ENCODE measurements around the gene FUZ.

DNA sequence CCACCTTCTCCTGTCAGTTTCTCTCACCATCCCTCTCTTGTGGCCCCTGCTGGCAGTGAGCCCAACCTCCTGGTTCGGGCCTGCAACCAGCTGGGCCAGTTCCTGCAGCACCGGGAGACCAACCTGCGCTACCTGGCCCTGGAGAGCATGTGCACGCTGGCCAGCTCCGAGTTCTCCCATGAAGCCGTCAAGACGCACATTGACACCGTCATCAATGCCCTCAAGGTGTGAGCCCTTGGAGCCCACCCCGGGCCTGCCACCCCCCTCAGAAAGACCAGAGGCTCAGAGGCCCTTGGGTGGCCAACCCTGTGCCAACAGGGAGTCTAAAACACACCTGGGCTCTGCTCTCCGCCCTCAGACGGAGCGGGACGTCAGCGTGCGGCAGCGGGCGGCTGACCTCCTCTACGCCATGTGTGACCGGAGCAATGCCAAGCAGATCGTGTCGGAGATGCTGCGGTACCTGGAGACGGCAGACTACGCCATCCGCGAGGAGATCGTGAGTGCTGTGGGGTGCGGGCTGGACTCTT, 13.8 kb downstream of the FUZ start:
- no peak for TF ChIP-seq POLR2AphosphoS5 (IDR thresholded peaks at IDR 0.05)
- no peak for TF ChIP-seq EZH2 (IDR thresholded peaks at IDR 0.05; ENCODE audit: borderline replicate concordance, insufficient read depth, low read length, poor library complexity, severe bottlenecking)
- TF ChIP-seq, protein P1, sequence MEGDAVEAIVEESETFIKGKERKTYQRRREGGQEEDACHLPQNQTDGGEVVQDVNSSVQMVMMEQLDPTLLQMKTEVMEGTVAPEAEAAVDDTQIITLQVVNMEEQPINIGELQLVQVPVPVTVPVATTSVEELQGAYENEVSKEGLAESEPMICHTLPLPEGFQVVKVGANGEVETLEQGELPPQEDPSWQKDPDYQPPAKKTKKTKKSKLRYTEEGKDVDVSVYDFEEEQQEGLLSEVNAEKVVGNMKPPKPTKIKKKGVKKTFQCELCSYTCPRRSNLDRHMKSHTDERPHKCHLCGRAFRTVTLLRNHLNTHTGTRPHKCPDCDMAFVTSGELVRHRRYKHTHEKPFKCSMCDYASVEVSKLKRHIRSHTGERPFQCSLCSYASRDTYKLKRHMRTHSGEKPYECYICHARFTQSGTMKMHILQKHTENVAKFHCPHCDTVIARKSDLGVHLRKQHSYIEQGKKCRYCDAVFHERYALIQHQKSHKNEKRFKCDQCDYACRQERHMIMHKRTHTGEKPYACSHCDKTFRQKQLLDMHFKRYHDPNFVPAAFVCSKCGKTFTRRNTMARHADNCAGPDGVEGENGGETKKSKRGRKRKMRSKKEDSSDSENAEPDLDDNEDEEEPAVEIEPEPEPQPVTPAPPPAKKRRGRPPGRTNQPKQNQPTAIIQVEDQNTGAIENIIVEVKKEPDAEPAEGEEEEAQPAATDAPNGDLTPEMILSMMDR (IDR thresholded peaks at IDR 0.05; ENCODE audit: poor library complexity, severe bottlenecking) = no peak
- TF ChIP-seq EP300 (conservative IDR thresholded peaks at IDR 0.05; ENCODE audit: poor library complexity, severe bottlenecking) = no peak
- TF ChIP-seq RAD21 (conservative IDR thresholded peaks at IDR 0.05) = no peak
- TF ChIP-seq, protein P2, sequence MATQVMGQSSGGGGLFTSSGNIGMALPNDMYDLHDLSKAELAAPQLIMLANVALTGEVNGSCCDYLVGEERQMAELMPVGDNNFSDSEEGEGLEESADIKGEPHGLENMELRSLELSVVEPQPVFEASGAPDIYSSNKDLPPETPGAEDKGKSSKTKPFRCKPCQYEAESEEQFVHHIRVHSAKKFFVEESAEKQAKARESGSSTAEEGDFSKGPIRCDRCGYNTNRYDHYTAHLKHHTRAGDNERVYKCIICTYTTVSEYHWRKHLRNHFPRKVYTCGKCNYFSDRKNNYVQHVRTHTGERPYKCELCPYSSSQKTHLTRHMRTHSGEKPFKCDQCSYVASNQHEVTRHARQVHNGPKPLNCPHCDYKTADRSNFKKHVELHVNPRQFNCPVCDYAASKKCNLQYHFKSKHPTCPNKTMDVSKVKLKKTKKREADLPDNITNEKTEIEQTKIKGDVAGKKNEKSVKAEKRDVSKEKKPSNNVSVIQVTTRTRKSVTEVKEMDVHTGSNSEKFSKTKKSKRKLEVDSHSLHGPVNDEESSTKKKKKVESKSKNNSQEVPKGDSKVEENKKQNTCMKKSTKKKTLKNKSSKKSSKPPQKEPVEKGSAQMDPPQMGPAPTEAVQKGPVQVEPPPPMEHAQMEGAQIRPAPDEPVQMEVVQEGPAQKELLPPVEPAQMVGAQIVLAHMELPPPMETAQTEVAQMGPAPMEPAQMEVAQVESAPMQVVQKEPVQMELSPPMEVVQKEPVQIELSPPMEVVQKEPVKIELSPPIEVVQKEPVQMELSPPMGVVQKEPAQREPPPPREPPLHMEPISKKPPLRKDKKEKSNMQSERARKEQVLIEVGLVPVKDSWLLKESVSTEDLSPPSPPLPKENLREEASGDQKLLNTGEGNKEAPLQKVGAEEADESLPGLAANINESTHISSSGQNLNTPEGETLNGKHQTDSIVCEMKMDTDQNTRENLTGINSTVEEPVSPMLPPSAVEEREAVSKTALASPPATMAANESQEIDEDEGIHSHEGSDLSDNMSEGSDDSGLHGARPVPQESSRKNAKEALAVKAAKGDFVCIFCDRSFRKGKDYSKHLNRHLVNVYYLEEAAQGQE (IDR thresholded peaks at IDR 0.05; ENCODE audit: borderline replicate concordance) = no peak
- TF ChIP-seq SMC3 (conservative IDR thresholded peaks at IDR 0.05; ENCODE audit: poor library complexity) = no peak

All from neural cell (in vitro differentiated cells).